Measurements from ENCODE around the gene GJD3. TPM values are rescaled to one million over a fixed set of nuclear protein-coding genes. Genes with fewer than 3 reads are reported as not detected.

The GJD3 gene
- total and polyA plus RNA-seq, 2 donors (not counting 3 experiments of a cell fraction or from before 2014, with no cell fraction given), result 0.10 to 0.40 TPM

DNA sequence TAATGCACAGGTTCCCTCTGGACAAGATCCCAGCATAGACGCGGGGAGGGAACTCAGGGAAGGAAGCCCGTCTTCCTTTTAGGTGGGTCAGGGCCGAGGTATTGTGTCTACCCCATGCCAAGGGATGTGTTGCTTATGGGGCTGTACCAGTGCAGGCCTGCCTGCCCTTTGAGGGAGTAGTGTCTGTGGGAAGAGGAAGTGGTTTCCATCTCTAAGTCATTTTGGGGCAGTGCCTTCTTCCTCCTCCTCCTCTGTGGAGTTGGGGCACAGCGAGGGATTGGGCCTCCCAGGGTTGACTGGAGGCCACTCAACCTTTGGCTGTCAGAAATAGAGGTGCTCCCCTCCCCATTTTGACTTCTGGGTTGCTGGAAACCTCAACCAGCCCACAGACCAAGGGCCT is 26.5 kb downstream of the GJD3 start:
- Histone ChIP-seq H4K20me1 (replicated peaks; ENCODE audit: control insufficient read depth, extremely low read depth, insufficient read depth, low read length) (no peaks in the 10 kb centered on the region), H3K4me2 (ENCODE audit: insufficient read depth, low read length) (no peak overlapping the region), H3K27me3 (ENCODE audit: control insufficient read depth in 2 of 2, insufficient read depth in 2 of 2, low read length in 2 of 2) (no peaks in the 10 kb centered on the region), H3K36me3 (ENCODE audit: control insufficient read depth in 2 of 2, extremely low read depth in 1 of 2, insufficient read depth in 2 of 2, low read length in 2 of 2) (peaks cover 0 to 1% of the 10 kb centered on the region in 2 experiments), H3K9me3 (replicated peaks; ENCODE audit: control insufficient read depth, insufficient read depth, low read length) (no peaks in the 10 kb centered on the region), H3K4me1 (ENCODE audit: control insufficient read depth, extremely low read depth, insufficient read depth, low read length) (peaks cover 18% of the 10 kb centered on the region), H3K27ac (ENCODE audit: insufficient read depth, low read depth, low read length) (no peak overlapping the region), H3K4me3 (replicated peaks in 1 of 3; ENCODE audit: insufficient read depth in 1 of 3, low read depth in 1 of 3, low read length in 3 of 3) (no peak overlapping the region), H3K9me1 (replicated peaks; ENCODE audit: control insufficient read depth, extremely low read depth, insufficient read depth, low read length) (no peaks in the 10 kb centered on the region), H3K79me2 (ENCODE audit: control insufficient read depth, insufficient read depth, low read length) (peaks cover 45% of the 10 kb centered on the region), H3K9ac (replicated peaks; ENCODE audit: extremely low read depth, insufficient read depth, low read length) (no peak overlapping the region), H2AFZ (ENCODE audit: low read depth, low read length) (no peak overlapping the region)
- BruUV-seq (replicated peaks), result no TSS peak
- ChIA-PET POLR2A (no interaction called here), CTCF (interaction anchor here (1.1 kb wide), 1 partner anchor 25 kb away, joined by 5 read pairs; no protein-coding TSS in a partner anchor)
- TF ChIP-seq MYC (IDR thresholded peaks at IDR 0.05; ENCODE audit: low read depth, low read length) (no peak), POLR2AphosphoS5 (IDR thresholded peaks at IDR 0.05; ENCODE audit: insufficient read depth, low read depth, low read length) (no peak), GATA2 (IDR thresholded peaks at IDR 0.05; ENCODE audit: insufficient read depth, insufficient read length, low read depth, low read length) (no peak), EZH2 (IDR thresholded peaks at IDR 0.05; ENCODE audit: borderline replicate concordance, low read depth, low read length, severe bottlenecking) (no peak), JUN (IDR thresholded peaks at IDR 0.05; ENCODE audit: borderline replicate concordance, insufficient read depth, insufficient read length, low read depth) (no peak), FOS (IDR thresholded peaks at IDR 0.05; ENCODE audit: borderline replicate concordance, insufficient read depth, low read length) (no peak), POLR2A (IDR thresholded peaks at IDR 0.05; ENCODE audit: low read depth, low read length) (no peak)
- TF ChIP-seq, protein P1, sequence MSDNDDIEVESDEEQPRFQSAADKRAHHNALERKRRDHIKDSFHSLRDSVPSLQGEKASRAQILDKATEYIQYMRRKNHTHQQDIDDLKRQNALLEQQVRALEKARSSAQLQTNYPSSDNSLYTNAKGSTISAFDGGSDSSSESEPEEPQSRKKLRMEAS (IDR thresholded peaks at IDR 0.05; ENCODE audit: insufficient read depth, insufficient read length), result no peak
- TF ChIP-seq, protein P2, sequence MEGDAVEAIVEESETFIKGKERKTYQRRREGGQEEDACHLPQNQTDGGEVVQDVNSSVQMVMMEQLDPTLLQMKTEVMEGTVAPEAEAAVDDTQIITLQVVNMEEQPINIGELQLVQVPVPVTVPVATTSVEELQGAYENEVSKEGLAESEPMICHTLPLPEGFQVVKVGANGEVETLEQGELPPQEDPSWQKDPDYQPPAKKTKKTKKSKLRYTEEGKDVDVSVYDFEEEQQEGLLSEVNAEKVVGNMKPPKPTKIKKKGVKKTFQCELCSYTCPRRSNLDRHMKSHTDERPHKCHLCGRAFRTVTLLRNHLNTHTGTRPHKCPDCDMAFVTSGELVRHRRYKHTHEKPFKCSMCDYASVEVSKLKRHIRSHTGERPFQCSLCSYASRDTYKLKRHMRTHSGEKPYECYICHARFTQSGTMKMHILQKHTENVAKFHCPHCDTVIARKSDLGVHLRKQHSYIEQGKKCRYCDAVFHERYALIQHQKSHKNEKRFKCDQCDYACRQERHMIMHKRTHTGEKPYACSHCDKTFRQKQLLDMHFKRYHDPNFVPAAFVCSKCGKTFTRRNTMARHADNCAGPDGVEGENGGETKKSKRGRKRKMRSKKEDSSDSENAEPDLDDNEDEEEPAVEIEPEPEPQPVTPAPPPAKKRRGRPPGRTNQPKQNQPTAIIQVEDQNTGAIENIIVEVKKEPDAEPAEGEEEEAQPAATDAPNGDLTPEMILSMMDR (IDR thresholded peaks at IDR 0.05; ENCODE audit: extremely low read depth in 1 of 2, insufficient read depth in 1 of 2, low read depth in 1 of 2, low read length in 2 of 2), result no peak
- intact Hi-C loops (cut with micrococcal nuclease) (no loop called here), dilution Hi-C loops (cut with MboI; ENCODE audit: extremely low pct_ligation_motif_present, low sequenced_read_pairs) (no loop called here)
- FAIRE-seq (no peak), DNase-seq (ENCODE audit: low read depth, low spot score) (no peak)

All from endothelial cell of umbilical vein (primary cell).